Tibial nerve (tissue), 4 donors: ENCODE results near the gene HOXB13. TPM values are rescaled to one million over a fixed set of nuclear protein-coding genes. Genes with fewer than 3 reads are reported as not detected.

Experiments
- DNase-seq, 2 donors: peaks; one replicate each; pipeline ENCODE4 v3.0.0-alpha.2; 2019; ENCODE audit warnings: low spot score in 2 of 2
- H3K27ac ChIP-seq, 4 donors: fragments of 200-600 bp; sonication (generic) in 3 of 4; one replicate each; pipeline ENCODE4 v1.5.1; 2017 to 2019; ENCODE audit warnings: mild to moderate bottlenecking in 1 of 4
- H3K27me3 ChIP-seq, 2 donors: fragments of 200-600 bp; sonication (generic) in 1 of 2; one replicate each; pipeline versions ENCODE4 v1.5.1 to v1.6.0; 2017 to 2019
- H3K36me3 ChIP-seq, 3 donors: fragments of 200-600 bp; sonication (generic); one replicate each; pipeline ENCODE4 v1.5.1; 2018 to 2019
- H3K4me1 ChIP-seq, 4 donors: fragments of 200-600 bp; sonication (generic) in 3 of 4; one replicate each; pipeline ENCODE4 v1.5.1; 2017 to 2019
- H3K4me3 ChIP-seq, 4 donors: fragments of 200-600 bp; sonication (generic) in 3 of 4; one replicate each; pipeline ENCODE4 v1.5.1; 2017 to 2019; ENCODE audit warnings: mild to moderate bottlenecking in 1 of 4, moderate library complexity in 1 of 4
- H3K9me3 ChIP-seq, 4 donors: fragments of 200-600 bp; sonication (generic) in 3 of 4; one replicate each; pipeline ENCODE4 v1.5.1; 2017 to 2019
- EP300 ChIP-seq, 2 donors: sonication (generic); formaldehyde crosslinking; IDR thresholded peaks; one replicate each; pipeline ENCODE4 v1.6.1; 2017; ENCODE audit warnings: antibody characterized with exemption in 2 of 2, mild to moderate bottlenecking in 1 of 2
- POLR2A ChIP-seq, 2 donors: fragments of 450-650 bp; IDR thresholded peaks; one replicate each; pipeline ENCODE4 v1.6.1; 2017; ENCODE audit warnings: antibody characterized with exemption in 2 of 2, mild to moderate bottlenecking in 2 of 2, moderate library complexity in 2 of 2
- WGBS, 2 donors: methylation state at CpG; one replicate each; pipeline ENCODE4 v1.1.5; 2018; 5-methylcytosine and 5-hydroxymethylcytosine counted together
- total RNA-seq, 4 donors: library from RNA; depleted of rRNA; stranded (reverse); fragments of >200 nt; gene quantifications; one replicate each; pipeline ENCODE4 v1.1.0, GENCODE V29; 2016
- TF ChIP-seq, protein P1 (sequence below), 5 experiments: fragments of 200-600 bp in 3 of 5; fragments of 450-650 bp in 2 of 5; sonication (generic) in 3 of 5; IDR thresholded peaks; one replicate each; pipeline ENCODE4 v1.5.1; 2016 to 2019; ENCODE audit warnings: antibody characterized with exemption in 5 of 5, mild to moderate bottlenecking in 3 of 5, moderate library complexity in 2 of 5

The HOXB13 gene
- total RNA-seq, 4 donors from 2014 or later = not detected

DNA sequence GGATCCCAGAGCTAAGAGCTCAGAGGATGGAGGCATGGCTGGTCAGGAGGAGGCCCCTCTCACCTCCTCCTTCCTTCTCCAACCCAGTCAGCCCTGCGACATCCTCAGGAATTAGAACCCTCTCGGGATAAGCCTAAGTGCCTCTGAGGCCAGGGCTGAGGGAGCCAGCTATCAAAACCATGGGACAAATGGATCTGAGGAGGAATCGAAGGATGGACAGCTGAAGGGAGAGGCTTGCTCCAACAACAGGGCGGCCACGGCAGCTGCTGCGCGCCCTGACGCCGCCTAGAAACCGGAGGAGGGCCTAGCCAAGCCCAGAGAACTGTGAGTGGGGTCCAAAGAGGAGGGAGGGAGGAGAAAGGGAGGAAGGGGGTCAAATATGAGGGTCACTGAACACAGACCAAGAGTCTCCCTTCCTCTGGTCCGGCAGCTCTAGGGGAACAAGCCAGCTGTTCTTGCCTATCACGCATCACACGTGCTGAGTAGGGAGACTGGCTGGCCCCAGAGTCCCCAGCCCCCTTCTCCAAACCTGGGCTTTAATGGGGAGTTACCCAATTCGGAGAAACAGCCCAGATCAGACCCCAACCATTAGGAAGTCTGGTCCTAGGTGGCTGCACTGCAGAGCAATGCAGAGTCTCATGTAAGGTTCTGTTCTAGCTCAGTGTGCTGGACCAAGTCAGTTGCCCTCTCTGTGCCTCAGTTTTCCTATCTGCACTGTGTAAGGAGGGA is 5.9 kb upstream of the HOXB13 start:
- Histone ChIP-seq H3K4me3 (no peak overlapping the region), H3K36me3 (no peaks in the 10 kb centered on the region), H3K4me1 (peaks cover 0 to 13% (median 6%) of the 10 kb centered on the region in 4 donors), H3K9me3 (no peaks in the 10 kb centered on the region), H3K27me3 (peaks cover 0 to 100% of the 10 kb centered on the region in 2 donors), H3K27ac (no peak overlapping the region)
- TF ChIP-seq EP300 (IDR thresholded peaks at IDR 0.05) = no peak
- TF ChIP-seq, protein P1, sequence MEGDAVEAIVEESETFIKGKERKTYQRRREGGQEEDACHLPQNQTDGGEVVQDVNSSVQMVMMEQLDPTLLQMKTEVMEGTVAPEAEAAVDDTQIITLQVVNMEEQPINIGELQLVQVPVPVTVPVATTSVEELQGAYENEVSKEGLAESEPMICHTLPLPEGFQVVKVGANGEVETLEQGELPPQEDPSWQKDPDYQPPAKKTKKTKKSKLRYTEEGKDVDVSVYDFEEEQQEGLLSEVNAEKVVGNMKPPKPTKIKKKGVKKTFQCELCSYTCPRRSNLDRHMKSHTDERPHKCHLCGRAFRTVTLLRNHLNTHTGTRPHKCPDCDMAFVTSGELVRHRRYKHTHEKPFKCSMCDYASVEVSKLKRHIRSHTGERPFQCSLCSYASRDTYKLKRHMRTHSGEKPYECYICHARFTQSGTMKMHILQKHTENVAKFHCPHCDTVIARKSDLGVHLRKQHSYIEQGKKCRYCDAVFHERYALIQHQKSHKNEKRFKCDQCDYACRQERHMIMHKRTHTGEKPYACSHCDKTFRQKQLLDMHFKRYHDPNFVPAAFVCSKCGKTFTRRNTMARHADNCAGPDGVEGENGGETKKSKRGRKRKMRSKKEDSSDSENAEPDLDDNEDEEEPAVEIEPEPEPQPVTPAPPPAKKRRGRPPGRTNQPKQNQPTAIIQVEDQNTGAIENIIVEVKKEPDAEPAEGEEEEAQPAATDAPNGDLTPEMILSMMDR (IDR thresholded peaks at IDR 0.05) = no peak
- TF ChIP-seq POLR2A (IDR thresholded peaks at IDR 0.05) = no peak
- WGBS, 2 donors = 5 to 7% methylated on average over 14 of the region's 14 CpGs
- DNase-seq = no peak

DNA sequence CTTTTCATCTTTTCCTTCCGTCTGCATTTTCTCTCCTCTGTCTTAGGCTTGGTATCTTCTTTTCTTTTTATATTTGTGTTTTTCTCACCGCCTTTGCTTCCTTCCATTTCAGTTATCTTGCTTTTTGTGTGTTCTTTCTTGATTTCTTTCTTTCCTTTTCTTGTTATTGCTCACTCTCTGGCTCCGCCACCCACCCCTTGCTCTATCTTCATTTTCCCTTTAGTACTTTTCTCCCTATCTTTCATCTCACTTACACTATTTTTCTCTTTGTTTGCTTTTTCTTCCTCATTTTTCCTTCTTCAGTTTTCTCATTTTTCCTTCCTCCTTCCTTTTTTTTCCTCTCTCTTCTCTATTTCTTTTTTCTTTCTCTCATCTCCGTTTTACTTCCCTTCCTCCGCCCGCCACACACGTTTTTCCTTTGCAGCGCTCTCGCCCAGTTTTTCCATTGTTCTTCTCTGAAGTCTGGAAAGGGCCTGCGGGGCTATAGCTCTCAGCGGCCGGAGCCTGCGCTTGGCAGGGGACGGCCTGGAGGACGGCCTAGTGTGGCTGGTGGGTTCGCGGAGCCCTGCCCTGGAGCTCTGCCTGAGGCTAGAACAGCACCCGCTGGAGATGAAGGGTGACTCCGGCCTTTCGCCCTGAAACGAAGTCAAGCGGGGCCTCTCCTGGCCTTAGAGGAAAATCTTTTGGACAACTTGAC is 5.2 kb upstream of the HOXB13 start:
- Histone ChIP-seq H3K27ac (no peak overlapping the region), H3K4me3 (no peak overlapping the region), H3K4me1 (peaks cover 0 to 19% (median 6%) of the 10 kb centered on the region in 4 donors), H3K27me3 (peaks cover 0 to 100% of the 10 kb centered on the region in 2 donors), H3K36me3 (no peaks in the 10 kb centered on the region), H3K9me3 (no peaks in the 10 kb centered on the region)
- no peak for TF ChIP-seq EP300 (IDR thresholded peaks at IDR 0.05)
- 9 to 11% methylated on average over 22 of the region's 22 CpGs for WGBS, 2 donors
- no peak for DNase-seq

DNA sequence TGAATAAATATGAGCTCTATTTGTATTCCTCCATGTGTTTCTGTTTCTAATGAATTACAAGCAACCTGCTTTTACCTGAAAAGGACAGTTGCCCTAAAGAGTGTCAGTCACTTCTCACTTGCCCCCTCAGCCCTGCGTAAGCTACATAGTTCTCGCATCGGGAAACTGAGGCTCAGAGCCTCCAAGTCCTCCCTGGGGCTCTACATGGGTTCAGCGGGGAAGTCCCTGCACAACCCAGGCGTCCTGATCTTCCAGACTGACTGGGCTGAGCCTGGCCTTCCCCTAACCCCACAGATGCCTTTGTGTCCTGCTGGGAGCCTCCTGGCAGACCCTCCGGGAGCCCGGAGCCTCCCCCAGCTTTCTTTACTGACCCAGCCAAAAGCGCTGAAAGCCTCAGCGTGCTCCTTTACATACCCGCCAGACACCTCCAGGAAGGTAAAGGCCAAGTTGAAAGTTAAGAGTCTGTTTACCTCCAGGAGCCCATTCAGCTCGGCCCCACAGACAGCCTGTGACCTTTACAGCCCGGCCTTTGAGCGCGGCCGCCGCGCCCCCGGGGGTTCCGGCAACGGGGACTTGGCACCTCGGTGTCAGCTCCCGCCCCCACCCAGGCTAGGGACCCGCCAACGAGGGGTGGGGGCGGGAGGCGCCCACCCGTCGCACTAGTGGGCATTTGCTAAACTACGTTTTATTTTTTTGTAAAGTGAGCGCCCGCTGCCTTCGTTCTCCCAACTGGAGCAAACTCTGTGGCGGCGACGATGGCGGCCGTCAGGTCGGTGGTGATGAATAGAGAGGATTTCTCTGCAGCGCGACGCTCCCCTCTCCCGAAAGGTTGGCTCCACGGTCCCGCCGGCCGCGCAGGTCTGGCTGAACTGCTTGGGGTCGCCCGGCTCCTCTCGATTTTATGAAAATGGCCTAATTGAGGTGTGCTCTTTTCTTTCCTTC is 4.4 kb upstream of the HOXB13 start:
- Histone ChIP-seq H3K27ac (no peak overlapping the region), H3K4me1 (peaks cover 0 to 27% (median 14%) of the 10 kb centered on the region in 4 donors), H3K36me3 (no peaks in the 10 kb centered on the region), H3K4me3 (no peak overlapping the region), H3K9me3 (no peaks in the 10 kb centered on the region), H3K27me3 (peaks cover 0 to 100% of the 10 kb centered on the region in 2 donors)
- WGBS, 2 donors = 4% methylated on average over 29 to 50 of the region's 50 CpGs
- TF ChIP-seq POLR2A (IDR thresholded peaks at IDR 0.05) = no peak
- TF ChIP-seq, protein P1 (IDR thresholded peaks at IDR 0.05) = no peak
- no peak for TF ChIP-seq EP300 (IDR thresholded peaks at IDR 0.05)
- no peak for DNase-seq

DNA sequence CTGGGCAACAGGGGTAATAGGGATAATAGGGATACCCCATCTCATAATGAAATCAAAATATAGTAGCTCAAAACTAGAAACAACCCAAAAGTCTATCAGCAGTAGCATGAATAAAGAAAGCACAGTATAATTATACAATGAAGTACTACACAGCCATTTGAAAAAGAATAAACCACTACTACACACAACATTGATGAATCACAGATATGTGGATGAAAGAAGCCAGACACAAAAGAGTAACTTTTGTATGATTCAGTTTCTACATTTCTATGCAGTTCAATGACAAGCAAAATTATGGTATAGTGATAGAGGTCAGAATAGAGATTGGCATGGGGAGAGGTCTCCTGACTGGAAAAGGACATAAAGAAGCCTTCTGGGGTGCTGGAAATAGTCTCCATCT is 2.8 kb upstream of the HOXB13 start:
- no peak overlapping the region for H3K4me3 ChIP-seq
- TF ChIP-seq EP300 (IDR thresholded peaks at IDR 0.05) (no peak), POLR2A (IDR thresholded peaks at IDR 0.05) (no peak)
- TF ChIP-seq, protein P1 (IDR thresholded peaks at IDR 0.05) = no peak
- DNase-seq = no peak
- H3K27me3 ChIP-seq = peaks cover 0 to 100% of the 10 kb centered on the region in 2 donors
- peaks cover 0 to 27% (median 14%) of the 10 kb centered on the region in 4 donors for H3K4me1 ChIP-seq
- no peak overlapping the region for H3K27ac ChIP-seq
- H3K36me3 ChIP-seq = no peaks in the 10 kb centered on the region
- H3K9me3 ChIP-seq = no peaks in the 10 kb centered on the region

DNA sequence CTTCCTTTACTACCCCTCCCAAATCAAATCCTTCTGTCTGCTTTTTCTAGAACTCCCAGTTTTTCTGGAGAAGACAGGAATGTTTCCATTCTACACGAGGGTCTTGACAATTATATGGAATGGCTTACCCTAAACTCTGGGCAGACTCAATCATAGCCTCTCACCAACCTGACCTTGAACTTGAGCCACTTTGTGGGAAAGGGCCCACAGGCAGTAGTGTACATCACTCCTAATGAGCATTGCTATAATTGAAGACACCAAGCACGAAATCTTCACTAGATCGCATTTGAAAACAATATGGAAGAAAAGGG is 1.6 kb upstream of the HOXB13 start:
- DNase-seq = no peak
- TF ChIP-seq POLR2A (IDR thresholded peaks at IDR 0.05) = no peak
- peaks cover 0 to 100% of the 10 kb centered on the region in 2 donors for H3K27me3 ChIP-seq
- H3K36me3 ChIP-seq = no peaks in the 10 kb centered on the region
- H3K4me1 ChIP-seq = peaks cover 0 to 31% (median 14%) of the 10 kb centered on the region in 4 donors
- 41 to 49% methylated on average over 3 of the region's 3 CpGs for WGBS, 2 donors
- no peak overlapping the region for H3K4me3 ChIP-seq
- H3K27ac ChIP-seq = no peak overlapping the region
- H3K9me3 ChIP-seq = no peaks in the 10 kb centered on the region
